GM12892 (cell line): ENCODE results near the gene DNAH6.

Experiments
- POLR2A ChIP-seq: IDR thresholded peaks from 2 replicates; pipeline ENCODE4 v1.6.1; 2011; ENCODE audit warnings: low read depth, low read length, control low read depth
- POLR2AphosphoS5 ChIP-seq: IDR thresholded peaks from 2 replicates; pipeline ENCODE4 v1.6.1; 2011; ENCODE audit warnings: low read depth, low read length, control low read depth
- TAF1 ChIP-seq: IDR thresholded peaks from 2 replicates; pipeline ENCODE4 v1.6.1; 2011; ENCODE audit warnings: low read depth, mild to moderate bottlenecking, control low read depth, low read length, borderline replicate concordance

- TF ChIP-seq POLR2AphosphoS5 (no peak), TAF1 (no peak), POLR2A (no peak)
Measured at GRCh38 chr2:84821806-84822205, 305.5 kb downstream of the DNAH6 start.
